Measurements from ENCODE around the gene DEFB123.

DNA sequence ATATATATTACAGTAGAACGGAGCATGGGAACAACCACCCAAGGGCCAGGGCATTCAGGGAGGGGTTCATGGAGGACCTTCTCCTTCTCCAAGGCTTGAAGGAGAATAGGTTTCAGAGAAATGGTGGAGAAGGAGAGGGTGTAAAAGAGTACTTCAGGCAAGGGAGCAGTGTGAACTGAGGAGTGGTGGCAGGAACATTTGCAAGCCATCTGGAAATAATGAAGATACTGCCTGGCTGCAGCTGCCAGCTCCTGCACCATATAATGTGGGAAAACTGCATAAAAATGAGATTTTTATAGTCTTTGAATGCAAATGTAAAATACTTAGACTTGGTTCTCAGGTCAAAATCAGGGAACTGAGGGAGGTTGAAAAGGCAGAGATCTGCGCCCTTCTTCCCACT lies 24.8 kb upstream of the DEFB123 start:
- TF ChIP-seq, protein P1, sequence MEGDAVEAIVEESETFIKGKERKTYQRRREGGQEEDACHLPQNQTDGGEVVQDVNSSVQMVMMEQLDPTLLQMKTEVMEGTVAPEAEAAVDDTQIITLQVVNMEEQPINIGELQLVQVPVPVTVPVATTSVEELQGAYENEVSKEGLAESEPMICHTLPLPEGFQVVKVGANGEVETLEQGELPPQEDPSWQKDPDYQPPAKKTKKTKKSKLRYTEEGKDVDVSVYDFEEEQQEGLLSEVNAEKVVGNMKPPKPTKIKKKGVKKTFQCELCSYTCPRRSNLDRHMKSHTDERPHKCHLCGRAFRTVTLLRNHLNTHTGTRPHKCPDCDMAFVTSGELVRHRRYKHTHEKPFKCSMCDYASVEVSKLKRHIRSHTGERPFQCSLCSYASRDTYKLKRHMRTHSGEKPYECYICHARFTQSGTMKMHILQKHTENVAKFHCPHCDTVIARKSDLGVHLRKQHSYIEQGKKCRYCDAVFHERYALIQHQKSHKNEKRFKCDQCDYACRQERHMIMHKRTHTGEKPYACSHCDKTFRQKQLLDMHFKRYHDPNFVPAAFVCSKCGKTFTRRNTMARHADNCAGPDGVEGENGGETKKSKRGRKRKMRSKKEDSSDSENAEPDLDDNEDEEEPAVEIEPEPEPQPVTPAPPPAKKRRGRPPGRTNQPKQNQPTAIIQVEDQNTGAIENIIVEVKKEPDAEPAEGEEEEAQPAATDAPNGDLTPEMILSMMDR (IDR thresholded peaks at IDR 0.05) = no peak
- TF ChIP-seq POLR2A (IDR thresholded peaks at IDR 0.05) = no peak

Data from Peyer's patch (tissue), 4 donors.